Kidney (tissue), 14 donors: ENCODE measurements around the gene PLCB4. TPM values are rescaled to one million over a fixed set of nuclear protein-coding genes. Genes with fewer than 3 reads are reported as not detected.

ENCODE experiments used
- DNase-seq, 5 donors: peaks; one replicate each; pipeline ENCODE4 v3.0.0-alpha.2; 2013 to 2020
- FAIRE-seq: peaks from 2 replicates; lab custom pipeline; 2012; peaks lifted over from hg19 to GRCh38; lab: Jason Lieb, UNC
- H3K27ac ChIP-seq, 2 donors: one replicate each; pipeline ENCODE4 v1.7.0; 2013; ENCODE audit warnings: low read depth in 2 of 2, low read length in 2 of 2, inconsistent platforms in 1 of 2
- H3K27me3 ChIP-seq: one replicate; pipeline ENCODE4 v1.7.1; 2013; ENCODE audit warnings: low read length, inconsistent platforms; ENCODE audit not compliant: control insufficient read depth, insufficient read depth
- H3K36me3 ChIP-seq, 3 donors: one replicate each; pipeline versions ENCODE4 v1.7.0 to v1.7.1; 2013; ENCODE audit warnings: low read length in 3 of 3, control low read depth in 1 of 3, inconsistent platforms in 1 of 3; ENCODE audit not compliant: insufficient read depth in 3 of 3, control insufficient read depth in 2 of 3
- H3K4me1 ChIP-seq, 3 donors: one replicate each; pipeline versions ENCODE4 v1.7.0 to v1.7.1; 2013; ENCODE audit warnings: low read length in 3 of 3, inconsistent platforms in 1 of 3, low read depth in 1 of 3; ENCODE audit not compliant: control insufficient read depth in 2 of 3, insufficient read depth in 2 of 3
- H3K4me3 ChIP-seq, 3 donors: one replicate each; pipeline versions ENCODE4 v1.7.0 to v1.8.1; 2013; ENCODE audit warnings: low read length in 3 of 3, control low read depth in 1 of 3, inconsistent platforms in 1 of 3
- H3K9ac ChIP-seq, 3 donors: one replicate each; pipeline versions ENCODE4 v1.7.0 to v1.7.1; 2013; ENCODE audit warnings: low read length in 3 of 3, control low read depth in 1 of 3, inconsistent platforms in 1 of 3
- H3K9me3 ChIP-seq, 3 donors: one replicate each; pipeline versions ENCODE4 v1.7.0 to v1.7.1; 2013; ENCODE audit warnings: low read length in 3 of 3, control low read depth in 1 of 3, inconsistent platforms in 1 of 3; ENCODE audit not compliant: control insufficient read depth in 2 of 3, insufficient read depth in 1 of 3
- CTCF ChIP-seq: IDR thresholded peaks from 3 replicates; pipeline ENCODE4 v1.5.1; 2012; ENCODE audit warnings: mild to moderate bottlenecking, moderate library complexity, borderline replicate concordance; ENCODE audit not compliant: insufficient read depth; ENCODE audit errors: extremely low read depth
- intact Hi-C: fragments of 100-400 bp; cut with DNase I; formaldehyde crosslinking; loops from one replicate; pipeline ENCODE4 v1.11.1; 2022
- polyA plus RNA-seq: library from polyadenylated mRNA; stranded (reverse); fragments of 350-450 nt; fragmentation: Illumina TruSeq; extraction: RNeasy Lipid Tissue Mini Kit (QIAGEN cat#74804); gene quantifications from one replicate; pipeline ENCODE4 v1.2.3, GENCODE V29; 2014; ENCODE audit warnings: low read depth, low replicate concordance; ENCODE audit not compliant: insufficient read depth
- total RNA-seq: library from RNA; stranded (reverse); fragmentation: NEBNext Ultra II Directional; extraction: Animal tissue kit (Norgen Biotek cat#: 25700); gene quantifications from one replicate; pipeline ENCODE4 v1.2.1, GENCODE V29; 2021
- donor health status: control.
- donor health status: control.
- donor health status: control.
- donor health status: control.
- donor health status: control.
- donor health status: DM: yes; HTN: yes; CAD: no.
- donor health status: Normal renal cell carcinoma (clear cell type).

Gene PLCB4
- total and polyA plus RNA-seq, 2 donors from 2014 or later: 2.8 to 17.7 TPM

GRCh38 chr20:9392892-9393857, 324.3 kb downstream of the PLCB4 start:
- TF ChIP-seq CTCF: peak; percentile 63
- intact Hi-C loops: no loop called here
- Histone ChIP-seq H3K9ac (no peak overlapping the region), H3K9me3 (no peaks in the 10 kb centered on the region), H3K4me3 (no peak overlapping the region), H3K4me1 (no peaks in the 10 kb centered on the region), H3K27me3 (no peaks in the 10 kb centered on the region), H3K27ac (no peak overlapping the region), H3K36me3 (no peaks in the 10 kb centered on the region)
- FAIRE-seq (no peak), DNase-seq (peak; percentile 52 to 89 (median 74))

- H3K4me3 ChIP-seq: no peak overlapping the region
- no peak overlapping the region for H3K9ac ChIP-seq
- H3K36me3 ChIP-seq: no peaks in the 10 kb centered on the region
- no peak overlapping the region for H3K27ac ChIP-seq
- H3K4me1 ChIP-seq: no peaks in the 10 kb centered on the region
- FAIRE-seq (no peak), DNase-seq (no peak)
- TF ChIP-seq CTCF: no peak
- H3K9me3 ChIP-seq: no peaks in the 10 kb centered on the region
- intact Hi-C loops: no loop called here
- H3K27me3 ChIP-seq: no peaks in the 10 kb centered on the region
These were observed 327.1 kb downstream of the PLCB4 start for GRCh38 chr20:9395971-9396370.

- DNase-seq: no peak
- H3K4me1 ChIP-seq: no peaks in the 10 kb centered on the region
- no peak overlapping the region for H3K9ac ChIP-seq
- peaks cover 0 to 6% (median under 1%) of the 10 kb centered on the region in 3 donors for H3K36me3 ChIP-seq
- intact Hi-C loops: no loop called here
- no peaks in the 10 kb centered on the region for H3K27me3 ChIP-seq
- no peaks in the 10 kb centered on the region for H3K9me3 ChIP-seq
- no peak overlapping the region for H3K4me3 ChIP-seq
- TF ChIP-seq CTCF: no peak
- H3K27ac ChIP-seq: no peak overlapping the region
- no peak for FAIRE-seq
These were observed 329.0 kb downstream of the PLCB4 start for GRCh38 chr20:9397928-9398327.
